GM19455 (cell line): ENCODE data around the gene SLK.
A peak's percentile ranks its signal among the peaks of the same experiment; 100 is the strongest.

ENCODE experiments used
- ATAC-seq: cut with Tn5 transposase; IDR thresholded peaks from one replicate; pipeline ENCODE4 v1.9.1; 2021; ENCODE audit not compliant: unreplicated experiment

SLK gene

GRCh38 chr10:103939522-103939921, 27.4 kb upstream of the SLK start:
- ATAC-seq = no peak

GRCh38 chr10:103941801-103942200, 25.1 kb upstream of the SLK start:
- ATAC-seq = no peak

GRCh38 chr10:103942866-103943265, 24.1 kb upstream of the SLK start:
- ATAC-seq = no peak

- no peak for ATAC-seq
Observed at GRCh38 chr10:103947799-103948516, 19.0 kb upstream of the SLK start.

GRCh38 chr10:103949728-103950127, 17.2 kb upstream of the SLK start:
- no peak for ATAC-seq

- ATAC-seq = no peak
Observed at GRCh38 chr10:103951183-103951582, 15.8 kb upstream of the SLK start.

- ATAC-seq = no peak
Observed at GRCh38 chr10:103951942-103952341, 15.0 kb upstream of the SLK start.

- no peak for ATAC-seq
Observed at GRCh38 chr10:103954543-103954942, 12.4 kb upstream of the SLK start.

GRCh38 chr10:103958996-103959395, 7.9 kb upstream of the SLK start:
- ATAC-seq = no peak

- no peak for ATAC-seq
Observed at GRCh38 chr10:103960103-103960502, 6.8 kb upstream of the SLK start.

GRCh38 chr10:103967448-103968071, 620 bp downstream of the SLK start:
- peak; percentile 40 for ATAC-seq

- ATAC-seq = no peak
Observed at GRCh38 chr10:103968441-103969391, 1.8 kb downstream of the SLK start.

GRCh38 chr10:103969436-103969835, 2.5 kb downstream of the SLK start:
- no peak for ATAC-seq

GRCh38 chr10:103969857-103970627, 3.1 kb downstream of the SLK start:
- no peak for ATAC-seq

- no peak for ATAC-seq
Observed at GRCh38 chr10:103975169-103975568, 8.2 kb downstream of the SLK start.

GRCh38 chr10:103977204-103977603, 10.3 kb downstream of the SLK start:
- ATAC-seq = no peak

- ATAC-seq = no peak
Observed at GRCh38 chr10:103979530-103979929, 12.6 kb downstream of the SLK start.

- no peak for ATAC-seq
Observed at GRCh38 chr10:103980288-103980906, 13.5 kb downstream of the SLK start.

- ATAC-seq = no peak
Observed at GRCh38 chr10:103982639-103983038, 15.7 kb downstream of the SLK start.

GRCh38 chr10:103983367-103983911, 16.5 kb downstream of the SLK start:
- ATAC-seq = peak; percentile 90
